Loucy (cell line): ENCODE data around the gene ART1.

Experiments
- H2AFZ ChIP-seq: fragments of 200-600 bp; sonication (generic); 2 replicates; pipeline ENCODE4 v1.6.0; 2016; ENCODE audit warnings: antibody characterized with exemption, mild to moderate bottlenecking, low read length, moderate library complexity
- H3F3A ChIP-seq: fragments of 200-600 bp; 2 replicates; pipeline ENCODE4 v1.6.0; 2016; ENCODE audit warnings: antibody characterized with exemption, low read depth, mild to moderate bottlenecking
- H3K27me3 ChIP-seq: fragments of 200-600 bp; sonication (generic); 2 replicates; pipeline ENCODE4 v1.6.1; 2014; ENCODE audit warnings: low read length, mild to moderate bottlenecking; ENCODE audit not compliant: insufficient read depth, poor library complexity, severe bottlenecking
- H3K36me3 ChIP-seq: fragments of 200-600 bp; sonication (generic); 2 replicates; pipeline ENCODE4 v1.6.1; 2016; ENCODE audit warnings: low read length; ENCODE audit not compliant: insufficient read depth
- H3K4me1 ChIP-seq: fragments of 200-600 bp; sonication (generic); 2 replicates; pipeline ENCODE4 v1.5.1; 2014; ENCODE audit warnings: low read length, mild to moderate bottlenecking; ENCODE audit not compliant: insufficient read depth, poor library complexity, severe bottlenecking
- H3K4me2 ChIP-seq: fragments of 200-600 bp; sonication (generic); 2 replicates; pipeline ENCODE4 v1.6.0; 2014; ENCODE audit warnings: antibody characterized with exemption, low read length, low read depth, mild to moderate bottlenecking; ENCODE audit not compliant: poor library complexity, severe bottlenecking
- H3K4me3 ChIP-seq: fragments of 200-600 bp; sonication (generic); 2 replicates; pipeline ENCODE4 v1.5.1; 2014; ENCODE audit warnings: low read length, mild to moderate bottlenecking, mixed read lengths; ENCODE audit not compliant: poor library complexity, severe bottlenecking
- H3K79me2 ChIP-seq: fragments of 200-600 bp; sonication (generic); 2 replicates; pipeline ENCODE4 v1.6.1; 2014; ENCODE audit warnings: low read length; ENCODE audit not compliant: insufficient read depth
- H3K9ac ChIP-seq: fragments of 200-600 bp; sonication (generic); 2 replicates; pipeline ENCODE4 v1.6.0; 2014; ENCODE audit warnings: mild to moderate bottlenecking, low read depth, low read length, moderate library complexity; ENCODE audit not compliant: poor library complexity, severe bottlenecking
- H3K9me2 ChIP-seq: fragments of 200-600 bp; sonication (generic); replicated peaks from 2 replicates; pipeline ENCODE4 v1.6.1; 2016; ENCODE audit warnings: low read depth, low read length, mixed read lengths
- H3K9me3 ChIP-seq: fragments of 200-600 bp; sonication (generic); 2 replicates; pipeline ENCODE4 v1.6.1; 2014; ENCODE audit warnings: mild to moderate bottlenecking, antibody characterized with exemption, low read length, low read depth; ENCODE audit not compliant: insufficient read depth
- H4K20me1 ChIP-seq: fragments of 200-600 bp; sonication (generic); 2 replicates; pipeline ENCODE4 v1.6.0; 2014; ENCODE audit warnings: antibody characterized with exemption, low read length, mild to moderate bottlenecking; ENCODE audit not compliant: insufficient read depth, poor library complexity, severe bottlenecking
- CTCF ChIP-seq: fragments of 200-600 bp; sonication (generic); conservative IDR thresholded peaks from 2 replicates; pipeline ENCODE4 v1.5.1; 2014; ENCODE audit warnings: mild to moderate bottlenecking, antibody characterized with exemption, low read length
- EZH2phosphoT487 ChIP-seq: fragments of 200-600 bp; IDR thresholded peaks from 2 replicates; pipeline ENCODE4 v1.6.1; 2018; ENCODE audit warnings: antibody characterized with exemption, mild to moderate bottlenecking, moderate library complexity, borderline replicate concordance

Gene ART1

GRCh38 chr11:3610846-3611245, 34.1 kb upstream of the ART1 start:
- Histone ChIP-seq H3K4me3 (no peak overlapping the region), H3K9me2 (no peaks in the 10 kb centered on the region), H3K36me3 (no peaks in the 10 kb centered on the region), H4K20me1 (no peaks in the 10 kb centered on the region), H3K4me1 (no peaks in the 10 kb centered on the region), H3K79me2 (no peaks in the 10 kb centered on the region), H2AFZ (no peak overlapping the region), H3K27me3 (no peaks in the 10 kb centered on the region), H3K4me2 (no peak overlapping the region), H3K9me3 (no peaks in the 10 kb centered on the region; the same call in 1 of the 2 replicates), H3K9ac (no peak overlapping the region), H3F3A (no peaks in the 10 kb centered on the region)
- TF ChIP-seq EZH2phosphoT487: no peak
- TF ChIP-seq CTCF: no peak

GRCh38 chr11:3611976-3612678, 32.8 kb upstream of the ART1 start:
- TF ChIP-seq CTCF (no peak), EZH2phosphoT487 (no peak)
- Histone ChIP-seq H2AFZ (no peak overlapping the region), H3K36me3 (no peaks in the 10 kb centered on the region), H3K9me2 (no peaks in the 10 kb centered on the region), H3K9ac (no peak overlapping the region), H3K27me3 (no peaks in the 10 kb centered on the region), H3K79me2 (no peaks in the 10 kb centered on the region), H4K20me1 (no peaks in the 10 kb centered on the region), H3F3A (no peaks in the 10 kb centered on the region), H3K4me3 (no peak overlapping the region), H3K4me2 (no peak overlapping the region), H3K4me1 (no peaks in the 10 kb centered on the region), H3K9me3 (no peaks in the 10 kb centered on the region; the same call in 1 of the 2 replicates)

GRCh38 chr11:3613998-3614741, 30.8 kb upstream of the ART1 start:
- Histone ChIP-seq H3F3A (no peaks in the 10 kb centered on the region), H3K4me1 (no peaks in the 10 kb centered on the region), H3K79me2 (no peaks in the 10 kb centered on the region), H3K36me3 (no peaks in the 10 kb centered on the region), H2AFZ (no peak overlapping the region), H3K9me3 (no peaks in the 10 kb centered on the region; the same call in 1 of the 2 replicates), H3K4me3 (no peak overlapping the region), H3K9me2 (no peaks in the 10 kb centered on the region), H3K27me3 (no peaks in the 10 kb centered on the region), H4K20me1 (no peaks in the 10 kb centered on the region), H3K4me2 (no peak overlapping the region), H3K9ac (no peak overlapping the region)
- TF ChIP-seq EZH2phosphoT487 (no peak), CTCF (no peak)
